DOHH2 (cell line): Measurements from ENCODE around the gene RIMBP2.

ENCODE experiments used
- EZH2phosphoT487 ChIP-seq: fragments of 200-600 bp; sonication (generic); IDR thresholded peaks from 2 replicates; pipeline ENCODE4 v1.6.1; 2017; ENCODE audit warnings: borderline replicate concordance, mild to moderate bottlenecking, antibody characterized with exemption, low read length, moderate library complexity, mixed read lengths
- TF ChIP-seq, protein P1 (sequence below): fragments of 200-600 bp; sonication (generic); IDR thresholded peaks from one replicate; pipeline ENCODE4 v1.5.1; 2014; ENCODE audit warnings: antibody characterized with exemption, mild to moderate bottlenecking, low read depth, low read length; ENCODE audit not compliant: poor library complexity, severe bottlenecking

DNA sequence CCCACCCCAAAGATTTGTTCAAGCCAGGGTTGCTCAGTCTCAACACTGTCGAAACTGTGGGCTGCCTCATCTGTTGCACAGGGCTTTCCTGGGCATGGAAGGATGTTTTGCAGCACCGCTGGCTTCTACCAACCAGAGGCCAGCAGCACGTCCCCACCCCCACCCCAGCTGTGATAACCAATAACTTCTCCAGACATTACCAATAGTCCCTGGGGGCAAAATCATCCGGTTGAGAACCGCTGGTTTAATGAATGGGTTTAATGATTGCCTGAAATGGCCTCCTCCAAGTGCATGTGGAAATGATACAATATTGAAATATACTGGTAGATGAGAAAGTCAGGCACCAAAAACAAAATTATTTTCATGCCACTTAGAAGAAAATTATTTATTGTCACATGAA, 44.5 kb downstream of the RIMBP2 start:
- TF ChIP-seq, protein P1, sequence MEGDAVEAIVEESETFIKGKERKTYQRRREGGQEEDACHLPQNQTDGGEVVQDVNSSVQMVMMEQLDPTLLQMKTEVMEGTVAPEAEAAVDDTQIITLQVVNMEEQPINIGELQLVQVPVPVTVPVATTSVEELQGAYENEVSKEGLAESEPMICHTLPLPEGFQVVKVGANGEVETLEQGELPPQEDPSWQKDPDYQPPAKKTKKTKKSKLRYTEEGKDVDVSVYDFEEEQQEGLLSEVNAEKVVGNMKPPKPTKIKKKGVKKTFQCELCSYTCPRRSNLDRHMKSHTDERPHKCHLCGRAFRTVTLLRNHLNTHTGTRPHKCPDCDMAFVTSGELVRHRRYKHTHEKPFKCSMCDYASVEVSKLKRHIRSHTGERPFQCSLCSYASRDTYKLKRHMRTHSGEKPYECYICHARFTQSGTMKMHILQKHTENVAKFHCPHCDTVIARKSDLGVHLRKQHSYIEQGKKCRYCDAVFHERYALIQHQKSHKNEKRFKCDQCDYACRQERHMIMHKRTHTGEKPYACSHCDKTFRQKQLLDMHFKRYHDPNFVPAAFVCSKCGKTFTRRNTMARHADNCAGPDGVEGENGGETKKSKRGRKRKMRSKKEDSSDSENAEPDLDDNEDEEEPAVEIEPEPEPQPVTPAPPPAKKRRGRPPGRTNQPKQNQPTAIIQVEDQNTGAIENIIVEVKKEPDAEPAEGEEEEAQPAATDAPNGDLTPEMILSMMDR, result no peak
- TF ChIP-seq EZH2phosphoT487, result no peak
